SK-N-MC (cell line): Measurements from ENCODE around the gene RFX3.

Experiments used
- EZH2 ChIP-seq: fragments of 200-600 bp; sonication (generic); IDR thresholded peaks from one replicate; pipeline ENCODE4 v1.6.1; 2017; ENCODE audit warnings: antibody characterized with exemption
- FOXP2 ChIP-seq: optimal IDR thresholded peaks from 2 replicates; pipeline ENCODE3; 2011; ENCODE audit warnings: mild to moderate bottlenecking, moderate library complexity; ENCODE audit not compliant: insufficient read depth; ENCODE audit errors: extremely low read length, control extremely low read depth
- POLR2AphosphoS5 ChIP-seq: IDR thresholded peaks from 2 replicates; pipeline ENCODE4 v1.6.1; 2012; ENCODE audit warnings: mild to moderate bottlenecking, low read depth, low read length, borderline replicate concordance

DNA sequence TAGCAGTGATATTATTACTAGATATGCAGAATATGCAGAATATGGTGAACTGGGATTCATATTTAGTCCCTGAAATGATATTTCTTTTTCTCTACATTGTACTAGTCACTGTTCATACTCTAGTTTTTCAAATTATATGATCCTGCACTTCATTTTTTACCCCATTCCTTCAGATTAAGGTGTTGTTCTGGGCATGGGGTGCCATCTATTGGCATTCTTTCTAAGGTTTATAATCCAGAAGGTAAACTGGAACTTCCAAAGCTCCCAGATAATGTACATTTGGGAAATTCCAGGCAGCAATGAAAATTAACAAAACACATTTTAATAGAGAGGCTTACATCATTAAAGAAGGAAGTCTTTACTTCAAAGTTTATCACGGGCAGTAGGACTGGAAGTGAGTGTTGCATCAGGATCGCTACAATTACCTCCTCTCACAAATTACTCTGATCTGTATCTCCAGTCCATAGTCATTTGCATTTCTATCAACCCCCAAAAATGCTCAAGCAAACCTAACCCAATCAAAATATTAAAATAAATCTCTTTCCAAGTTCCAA is 12.5 kb downstream of the RFX3 start:
- TF ChIP-seq EZH2: no peak
- TF ChIP-seq POLR2AphosphoS5: no peak
- no peak for TF ChIP-seq FOXP2
